Renal cortex interstitium (tissue), 11 donors: ENCODE data around the gene LRRC4C. TPM values are rescaled to one million over a fixed set of nuclear protein-coding genes. Genes with fewer than 3 reads are reported as not detected.
A peak's percentile ranks its signal among the peaks of the same experiment; 100 is the strongest.
"Not testable (repeated sequence)": the region's sequence is repeated elsewhere in the genome, so short reads cannot be mapped to it uniquely, and the experiment has no call there.

Source experiments
- DNase-seq, 11 donors: peaks; one replicate each; pipeline ENCODE4 v3.0.0-alpha.2; 2013; ENCODE audit warnings: low read depth in 9 of 11, low spot score in 4 of 11; ENCODE audit errors: extremely low read depth in 1 of 11
- polyA plus RNA-seq, 3 donors: library from polyadenylated mRNA; unstranded; fragments of 120-200 nt; gene quantifications; one replicate each; pipeline ENCODE4 v1.2.1, GENCODE V29; 2013; ENCODE audit not compliant: insufficient read length in 3 of 3

Gene LRRC4C
- polyA plus RNA-seq, 3 donors, result 12.7 to 17.1 (median 13.0) TPM

- DNase-seq, result no peak
Observed at GRCh38 chr11:41099654-41100053, 359.8 kb downstream of the LRRC4C start.

GRCh38 chr11:41085123-41085522, 374.3 kb downstream of the LRRC4C start:
- no peak for DNase-seq

GRCh38 chr11:41081756-41082285, 377.6 kb downstream of the LRRC4C start:
- DNase-seq, result no peak

- no peak for DNase-seq
Observed at GRCh38 chr11:41074318-41074717, 385.1 kb downstream of the LRRC4C start.

GRCh38 chr11:41065432-41065831, 394.0 kb downstream of the LRRC4C start:
- DNase-seq, result no peak

GRCh38 chr11:41058138-41058537, 401.3 kb downstream of the LRRC4C start:
- DNase-seq, result no peak

GRCh38 chr11:41056892-41057569, 402.4 kb downstream of the LRRC4C start:
- DNase-seq, result no peak

GRCh38 chr11:41053894-41054293, 405.6 kb downstream of the LRRC4C start:
- no peak for DNase-seq

- no peak for DNase-seq
Observed at GRCh38 chr11:41051919-41052635, 407.4 kb downstream of the LRRC4C start.

- no peak for DNase-seq
Observed at GRCh38 chr11:41050791-41051190, 408.7 kb downstream of the LRRC4C start.

- no peak for DNase-seq
Observed at GRCh38 chr11:41047229-41047628, 412.2 kb downstream of the LRRC4C start.

- DNase-seq, result no peak
Observed at GRCh38 chr11:41045266-41045665, 414.2 kb downstream of the LRRC4C start.

GRCh38 chr11:41044747-41045146, 414.7 kb downstream of the LRRC4C start:
- no peak for DNase-seq

- DNase-seq, result no peak
Observed at GRCh38 chr11:41042688-41043087, 416.8 kb downstream of the LRRC4C start.

- DNase-seq, result no peak
Observed at GRCh38 chr11:41040474-41040873, 419.0 kb downstream of the LRRC4C start.

GRCh38 chr11:41039592-41039991, 419.9 kb downstream of the LRRC4C start:
- no peak for DNase-seq

GRCh38 chr11:41031551-41032060, 427.8 kb downstream of the LRRC4C start:
- no peak for DNase-seq

GRCh38 chr11:41020259-41020658, 439.2 kb downstream of the LRRC4C start:
- DNase-seq, result no peak

- not testable (repeated sequence) for DNase-seq
Observed at GRCh38 chr11:41019666-41020065, 439.8 kb downstream of the LRRC4C start.

- peak in 2 of 11 donors; percentile 2 to 7 for DNase-seq
Observed at GRCh38 chr11:41018224-41018623, 441.2 kb downstream of the LRRC4C start.
